ENCODE data around the gene PFKM.

Gene PFKM

GRCh38 chr12:48192861-48193260 is 73.7 kb downstream of the PFKM start:
- DNase-seq: no peak

- no peak for DNase-seq
Measured at GRCh38 chr12:48193623-48194022, 74.5 kb downstream of the PFKM start.

GRCh38 chr12:48194799-48195201 is 75.6 kb downstream of the PFKM start:
- DNase-seq: no peak
